PC-3 (cell line): ENCODE measurements around the gene LKAAEAR1.

Experiments
- CTCF ChIP-seq: fragments of 300-600 bp; sonication (generic); conservative IDR thresholded peaks from 2 replicates; pipeline ENCODE4 v1.5.1; 2017; ENCODE audit warnings: antibody characterized with exemption, low read depth, mild to moderate bottlenecking, low read length
- EZH2 ChIP-seq: fragments of 300-600 bp; sonication (generic); IDR thresholded peaks from one replicate; pipeline ENCODE4 v1.6.1; 2017; ENCODE audit warnings: antibody characterized with exemption, mild to moderate bottlenecking, low read length; ENCODE audit not compliant: unreplicated experiment

GRCh38 chr20:64101731-64102621, 17.8 kb upstream of the LKAAEAR1 start:
- TF ChIP-seq CTCF (peak; percentile 81), EZH2 (no peak)
